H54 (cell line): ENCODE data around the gene ARHGEF9.
"Not testable (repeated sequence)": the region's sequence is repeated elsewhere in the genome, so short reads cannot be mapped to it uniquely, and the experiment has no call there.

Experiments
- DNase-seq: peaks from one replicate; pipeline ENCODE4 v3.0.0; 2011; ENCODE audit warnings: low spot score, mixed read lengths; ENCODE audit not compliant: insufficient read length
- FAIRE-seq: peaks from 3 replicates; lab custom pipeline; 2011; peaks lifted over from hg19 to GRCh38; lab: Jason Lieb, UNC
- POLR2A ChIP-seq: IDR thresholded peaks from 2 replicates; pipeline ENCODE4 v1.6.1; 2011; ENCODE audit warnings: low read depth, mild to moderate bottlenecking, low read length

Gene ARHGEF9

DNA sequence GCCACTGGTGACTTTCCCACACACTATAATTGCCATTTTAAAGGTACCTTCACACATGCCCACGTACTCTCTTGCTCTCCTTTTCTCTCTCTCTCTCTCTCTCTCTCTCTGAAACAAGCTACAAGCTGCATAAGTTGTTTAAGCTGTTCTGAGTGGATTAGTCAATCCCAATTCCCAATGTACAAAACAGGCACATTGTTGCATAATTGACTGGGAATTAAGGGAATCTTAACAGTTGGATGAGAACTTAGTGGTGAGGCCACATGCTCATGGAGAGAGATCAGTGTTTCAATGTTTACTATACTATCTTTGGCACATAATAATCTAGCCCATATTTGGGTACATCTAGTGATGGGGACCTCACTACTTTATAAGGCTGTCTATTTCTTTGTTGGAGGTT, 123.3 kb downstream of the ARHGEF9 start:
- no peak for DNase-seq
- FAIRE-seq, result no peak
- no peak for TF ChIP-seq POLR2A

DNA sequence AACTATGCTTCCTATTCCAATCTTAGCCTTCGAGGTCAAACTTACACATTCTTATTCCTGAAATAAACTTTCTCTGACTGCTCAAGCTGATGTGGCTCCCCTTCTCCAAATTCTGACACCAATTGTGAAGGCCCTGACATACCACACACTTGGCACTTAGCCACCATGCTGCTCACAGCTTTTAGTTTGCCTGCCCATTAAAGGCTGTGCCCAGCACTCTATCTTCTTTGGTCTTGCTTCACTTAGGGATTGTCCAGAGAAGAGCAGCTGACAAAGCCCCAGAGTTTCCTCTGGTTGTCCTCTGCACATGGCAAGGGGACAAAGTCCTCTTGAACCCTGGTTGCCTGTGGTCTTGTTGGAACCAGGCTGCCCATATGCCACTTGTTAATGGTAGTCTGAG, 126.1 kb downstream of the ARHGEF9 start:
- FAIRE-seq (no peak), DNase-seq (no peak)
- TF ChIP-seq POLR2A, result no peak

DNA sequence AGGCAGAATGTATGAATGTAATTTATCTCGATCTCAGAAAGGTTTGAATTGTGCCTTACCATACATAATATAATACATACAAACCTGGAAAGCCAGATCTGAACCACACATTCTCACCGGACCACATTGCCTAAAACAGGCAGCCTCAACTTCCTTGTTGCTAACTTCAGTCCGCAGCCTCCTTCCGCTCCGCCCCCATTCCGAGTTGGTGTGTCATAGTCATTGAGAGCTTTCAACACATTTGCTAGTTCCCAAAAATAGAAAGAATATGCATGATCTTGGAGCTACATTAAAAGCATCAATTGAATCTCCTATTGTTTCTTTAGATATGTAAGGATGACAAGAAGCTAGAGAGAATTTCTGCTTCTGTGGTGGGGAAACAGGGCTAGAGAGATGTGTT, 127.2 kb downstream of the ARHGEF9 start:
- FAIRE-seq (no peak), DNase-seq (peak; percentile 1)
- TF ChIP-seq POLR2A, result no peak

DNA sequence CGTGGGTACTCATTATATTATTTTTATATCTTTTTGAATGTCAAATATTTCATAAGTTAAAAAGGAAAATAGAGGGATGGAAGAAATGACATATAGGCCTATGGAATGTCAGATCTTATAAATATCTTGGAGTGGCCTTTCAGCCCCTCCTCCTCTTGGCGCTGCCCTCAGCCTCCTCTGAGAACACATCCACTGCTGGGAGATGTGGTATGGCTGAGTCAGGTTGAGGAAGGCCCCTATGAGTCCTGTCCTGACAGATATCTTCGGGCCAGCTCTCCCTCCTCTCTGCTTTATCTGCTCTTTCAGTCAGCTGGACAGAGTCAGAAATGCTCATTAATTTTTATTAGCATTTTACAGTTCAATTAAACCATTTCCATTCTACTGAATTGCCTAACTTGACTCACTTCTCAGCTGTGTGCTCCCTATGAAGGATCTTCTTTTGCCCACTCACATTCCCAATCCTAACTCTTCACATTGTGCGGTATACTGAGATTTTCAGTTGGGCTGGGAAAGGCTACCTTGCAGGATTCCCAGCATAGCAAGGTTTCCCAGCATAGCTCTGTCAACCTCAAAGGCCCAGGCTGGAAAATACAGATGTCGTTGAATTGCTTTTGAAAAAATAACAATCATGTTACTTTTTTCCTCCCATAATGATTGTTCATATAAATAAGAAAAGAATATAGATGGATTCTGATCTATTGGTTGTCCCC, 128.0 kb downstream of the ARHGEF9 start:
- no peak for TF ChIP-seq POLR2A
- DNase-seq, result peak; percentile 5

DNA sequence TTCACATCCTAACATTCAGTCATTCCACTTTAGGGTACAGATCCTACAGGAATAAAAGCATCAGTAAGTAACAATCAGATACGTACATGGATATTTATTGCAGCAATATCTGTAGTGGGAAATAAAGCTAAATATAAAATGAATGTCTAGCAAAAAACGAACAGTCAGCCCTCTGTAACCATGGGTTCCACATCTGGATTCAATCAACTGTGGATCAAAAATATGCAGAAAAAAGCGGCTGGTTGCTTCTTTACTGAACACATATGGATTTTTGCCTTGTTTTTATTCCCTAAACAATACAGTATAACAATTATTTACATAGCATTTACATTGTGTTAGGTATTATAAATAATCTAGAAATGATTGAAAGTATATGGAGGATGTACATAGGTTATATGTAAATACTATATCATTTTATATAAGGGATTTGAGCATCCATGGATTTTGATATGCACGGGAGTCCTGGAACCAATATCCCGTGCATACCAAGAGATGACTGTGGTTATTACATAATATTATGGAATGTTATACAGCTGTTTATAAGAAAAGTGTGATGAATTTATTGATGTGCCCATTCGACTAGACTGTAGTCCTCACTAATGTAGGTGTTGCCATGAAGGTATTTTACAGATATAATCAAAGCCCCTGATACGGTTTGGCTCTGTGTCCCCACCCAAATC, 132.8 kb downstream of the ARHGEF9 start:
- FAIRE-seq, result no peak
- no peak for TF ChIP-seq POLR2A
- no peak for DNase-seq

More for the DNA sequence above, 128.0 kb downstream of the ARHGEF9 start:
- FAIRE-seq, result no peak

DNA sequence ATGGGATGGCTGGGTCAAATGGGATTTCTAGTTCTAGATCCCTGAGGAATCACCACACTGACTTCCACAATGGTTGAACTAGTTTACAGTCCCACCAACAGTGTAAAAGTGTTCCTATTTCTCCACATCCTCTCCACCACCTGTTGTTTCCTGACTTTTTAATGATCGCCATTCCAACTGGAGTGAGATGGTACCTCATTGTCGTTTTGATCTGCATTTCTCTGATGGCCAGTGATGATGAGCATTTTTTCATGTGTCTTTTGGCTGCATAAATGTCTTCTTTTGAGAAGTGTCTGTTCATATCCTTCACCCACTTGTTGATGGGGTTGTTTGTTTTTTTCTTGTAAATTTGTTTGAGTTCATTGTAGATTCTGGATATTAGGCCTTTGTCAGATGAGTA, 139.3 kb downstream of the ARHGEF9 start:
- not testable (repeated sequence) for FAIRE-seq, DNase-seq

DNA sequence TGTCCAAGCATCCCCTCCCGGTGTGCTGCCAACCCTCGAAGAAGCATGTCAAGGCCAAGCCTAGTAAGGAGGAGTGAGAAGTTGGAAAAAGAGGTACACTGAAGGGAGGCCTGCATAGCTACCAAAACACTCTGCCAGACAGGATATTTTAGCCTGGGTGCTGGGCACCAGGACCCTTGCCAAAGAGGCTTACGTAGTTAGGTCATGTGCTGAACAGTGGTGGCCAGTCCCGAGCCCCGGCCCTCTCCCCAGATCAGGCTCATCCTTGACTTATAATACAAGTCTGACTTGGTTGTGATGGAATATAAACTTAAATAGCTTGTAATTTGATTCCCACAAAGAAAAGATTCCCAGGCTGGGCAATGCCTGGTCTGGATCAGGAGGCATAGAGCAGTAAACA, 149.3 kb downstream of the ARHGEF9 start:
- TF ChIP-seq POLR2A, result no peak
- DNase-seq, result no peak
- FAIRE-seq, result no peak

DNA sequence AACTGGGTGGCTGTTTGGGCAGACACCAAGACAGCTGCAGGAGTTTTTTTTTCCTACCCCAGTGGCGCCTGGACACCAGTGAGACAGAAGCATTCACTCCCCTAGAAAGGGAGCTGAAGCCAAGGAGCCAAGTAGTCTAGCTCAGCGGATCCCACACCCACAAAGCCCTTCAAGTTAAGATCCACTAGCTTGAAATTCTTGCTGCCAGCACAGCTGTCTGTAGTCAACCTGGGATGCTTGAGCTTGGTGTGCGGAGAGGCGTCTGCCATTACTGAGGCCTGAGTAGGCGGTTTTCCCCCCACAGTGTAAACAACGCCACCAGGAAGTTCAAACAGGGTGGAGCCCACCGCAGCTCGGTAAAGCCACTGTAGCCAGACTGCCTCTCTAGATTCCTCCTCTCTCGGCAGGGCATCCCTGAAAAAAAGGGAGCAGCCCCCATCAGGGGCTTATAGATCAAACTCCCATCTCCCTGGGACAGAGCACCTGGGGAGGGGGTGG, 171.4 kb downstream of the ARHGEF9 start:
- TF ChIP-seq POLR2A, result no peak
- no peak for FAIRE-seq
- DNase-seq, result no peak

DNA sequence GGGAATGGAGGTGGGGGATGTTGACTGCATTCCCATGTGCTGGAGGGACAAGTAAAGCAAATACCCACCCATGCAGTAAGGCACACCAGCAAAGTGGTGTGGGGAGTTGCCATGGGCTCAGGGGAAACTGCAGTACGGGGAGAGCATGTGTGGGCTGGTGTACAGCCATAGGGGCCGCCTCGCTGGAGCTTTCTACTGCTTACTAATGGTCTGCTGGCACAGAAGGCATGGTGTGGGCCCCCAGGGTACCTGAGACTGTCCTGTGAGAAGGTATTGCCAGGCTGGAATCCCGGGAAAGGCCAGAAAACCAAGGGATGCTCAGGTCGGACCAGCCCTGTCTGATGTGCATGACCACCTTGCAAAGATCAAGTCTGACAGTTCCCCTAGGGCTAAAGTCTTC, 199.1 kb downstream of the ARHGEF9 start:
- FAIRE-seq, result no peak
- no peak for DNase-seq
- TF ChIP-seq POLR2A, result no peak
